Gastrocnemius medialis (tissue), 4 donors: Measurements from ENCODE around the gene INTS11. TPM values are rescaled to one million over a fixed set of nuclear protein-coding genes. Genes with fewer than 3 reads are reported as not detected.

Source experiments
- ATAC-seq, 2 donors: fragments of 150-250 bp; one replicate each; pipeline ENCODE4 v1.9.1; 2016
- DNase-seq, 2 donors: peaks; one replicate each; pipeline ENCODE4 v3.0.0-alpha.2; 2019
- H3K27ac ChIP-seq, 4 donors: fragments of 200-600 bp; sonication (generic); 1 replicate in 1 of 4; 2 replicates in 3 of 4; pipeline ENCODE4 v1.5.1; 2016 to 2018; ENCODE audit warnings: mild to moderate bottlenecking in 2 of 4, moderate library complexity in 1 of 4
- H3K27me3 ChIP-seq, 3 donors: fragments of 200-600 bp; sonication (generic) in 2 of 3; 1 replicate in 1 of 3; 2 replicates in 2 of 3; pipeline versions ENCODE4 v1.5.1 to v1.6.0; 2016 to 2019; ENCODE audit warnings: mild to moderate bottlenecking in 1 of 3, moderate library complexity in 1 of 3
- H3K36me3 ChIP-seq, 2 donors: fragments of 200-600 bp; sonication (generic) in 1 of 2; one replicate each; pipeline ENCODE4 v1.5.1; 2017 to 2018
- H3K4me1 ChIP-seq, 2 donors: fragments of 200-600 bp; sonication (generic) in 1 of 2; one replicate each; pipeline ENCODE4 v1.5.1; 2016 to 2017; ENCODE audit warnings: mild to moderate bottlenecking in 2 of 2
- H3K4me3 ChIP-seq, 4 donors: fragments of 200-600 bp; sonication (generic) in 3 of 4; 1 replicate in 1 of 4; 2 replicates in 3 of 4; pipeline ENCODE4 v1.5.1; 2016 to 2019; ENCODE audit warnings: mild to moderate bottlenecking in 2 of 4
- H3K9me3 ChIP-seq, 3 donors: fragments of 200-600 bp; sonication (generic) in 2 of 3; 1 replicate in 1 of 3; 2 replicates in 2 of 3; pipeline ENCODE4 v1.5.1; 2016 to 2019
- CTCF ChIP-seq, 5 experiments: fragments of 450-650 bp in 3 of 5; fragments of 200-600 bp in 2 of 5; sonication (generic) in 2 of 5; IDR thresholded peaks in 4 of 5; conservative IDR thresholded peaks in 1 of 5; 1 replicate in 4 of 5; 2 replicates in 1 of 5; pipeline ENCODE4 v1.5.1; 2016 to 2019; ENCODE audit warnings: antibody characterized with exemption in 5 of 5, mild to moderate bottlenecking in 3 of 5, moderate library complexity in 3 of 5
- POLR2A ChIP-seq, 2 donors: fragments of 450-650 bp; IDR thresholded peaks; one replicate each; pipeline ENCODE4 v1.6.1; 2017; ENCODE audit warnings: antibody characterized with exemption in 2 of 2, mild to moderate bottlenecking in 2 of 2, moderate library complexity in 2 of 2
- in situ Hi-C, 4 donors: fragments of 200-750 bp; cut with MboI; loops; one replicate each; pipeline versions ENCODE4 v1.15.0 to v1.8.0; 2017; ENCODE audit warnings: low sequenced_read_pairs in 4 of 4
- intact Hi-C: fragments of 100-400 bp; cut with DNase I; formaldehyde crosslinking; loops from one replicate; pipeline ENCODE4 v1.15.1; 2023; ENCODE audit warnings: low total_unique reads
- total RNA-seq, 4 donors: library from RNA; depleted of rRNA; stranded (reverse); fragments of >200 nt; gene quantifications; one replicate each; pipeline versions ENCODE4 v1.1.0 to v1.2.3, GENCODE V29; 2016

The INTS11 gene
- total RNA-seq, 4 donors from 2014 or later, result 74.0 to 94.4 (median 84.7) TPM

- intact Hi-C loops, result no loop called here
- H3K4me3 ChIP-seq, result no peak overlapping the region
- H3K9me3 ChIP-seq, result no peaks in the 10 kb centered on the region
- in situ Hi-C loops, result no loop called here
- peaks cover 0 to 46% of the 10 kb centered on the region in 2 donors for H3K36me3 ChIP-seq
- H3K4me1 ChIP-seq, result peaks cover 42 to 54% of the 10 kb centered on the region in 2 donors
- DNase-seq (no peak), ATAC-seq (no peak)
- no peak for TF ChIP-seq POLR2A (IDR thresholded peaks at IDR 0.05)
- TF ChIP-seq CTCF (IDR thresholded peaks at IDR 0.05 in 4 of 5, conservative IDR thresholded peaks at IDR 0.05 in 1 of 5), result no peak
- H3K27ac ChIP-seq, result peak overlapping the region in 2 of 4 donors; percentile 98 to 99
- H3K27me3 ChIP-seq, result no peaks in the 10 kb centered on the region
Measured at GRCh38 chr1:1342061-1342562, 17.7 kb upstream of the INTS11 start.

GRCh38 chr1:1341549-1342021, 17.1 kb upstream of the INTS11 start:
- H3K27ac ChIP-seq, result no peak overlapping the region
- TF ChIP-seq CTCF (IDR thresholded peaks at IDR 0.05 in 4 of 5, conservative IDR thresholded peaks at IDR 0.05 in 1 of 5) (no peak), POLR2A (IDR thresholded peaks at IDR 0.05) (no peak)
- H3K4me1 ChIP-seq, result peaks cover 37 to 49% of the 10 kb centered on the region in 2 donors
- H3K4me3 ChIP-seq, result no peak overlapping the region
- in situ Hi-C loops, result no loop called here
- peaks cover 0 to 51% of the 10 kb centered on the region in 2 donors for H3K36me3 ChIP-seq
- H3K27me3 ChIP-seq, result no peaks in the 10 kb centered on the region
- H3K9me3 ChIP-seq, result no peaks in the 10 kb centered on the region
- DNase-seq (no peak), ATAC-seq (no peak)
- intact Hi-C loops, result no loop called here

- H3K27ac ChIP-seq, result no peak overlapping the region
- H3K27me3 ChIP-seq, result no peaks in the 10 kb centered on the region
- in situ Hi-C loops (no loop called here), intact Hi-C loops (no loop called here)
- H3K36me3 ChIP-seq, result peaks cover 0 to 55% of the 10 kb centered on the region in 2 donors
- H3K4me1 ChIP-seq, result peaks cover 30 to 43% of the 10 kb centered on the region in 2 donors
- TF ChIP-seq POLR2A (IDR thresholded peaks at IDR 0.05) (no peak), CTCF (IDR thresholded peaks at IDR 0.05 in 4 of 5, conservative IDR thresholded peaks at IDR 0.05 in 1 of 5) (no peak)
- DNase-seq (no peak), ATAC-seq (no peak)
- no peak overlapping the region for H3K4me3 ChIP-seq
- no peaks in the 10 kb centered on the region for H3K9me3 ChIP-seq
Measured at GRCh38 chr1:1340791-1341548, 16.5 kb upstream of the INTS11 start.

GRCh38 chr1:1340185-1340584, 15.7 kb upstream of the INTS11 start:
- H3K4me1 ChIP-seq, result peaks cover 23 to 35% of the 10 kb centered on the region in 2 donors
- in situ Hi-C loops (no loop called here), intact Hi-C loops (no loop called here)
- TF ChIP-seq POLR2A (IDR thresholded peaks at IDR 0.05) (no peak), CTCF (IDR thresholded peaks at IDR 0.05 in 4 of 5, conservative IDR thresholded peaks at IDR 0.05 in 1 of 5) (no peak)
- ATAC-seq (no peak), DNase-seq (no peak)
- H3K9me3 ChIP-seq, result no peaks in the 10 kb centered on the region
- H3K27me3 ChIP-seq, result no peaks in the 10 kb centered on the region
- H3K4me3 ChIP-seq, result no peak overlapping the region
- no peak overlapping the region for H3K27ac ChIP-seq
- peaks cover 0 to 57% of the 10 kb centered on the region in 2 donors for H3K36me3 ChIP-seq
